ENCODE data around the gene LY6G5C. TPM values are rescaled to one million over a fixed set of nuclear protein-coding genes. Genes with fewer than 3 reads are reported as not detected.

Gene LY6G5C
- total RNA-seq, 1 experiment from 2014 or later = 1.7 TPM

DNA sequence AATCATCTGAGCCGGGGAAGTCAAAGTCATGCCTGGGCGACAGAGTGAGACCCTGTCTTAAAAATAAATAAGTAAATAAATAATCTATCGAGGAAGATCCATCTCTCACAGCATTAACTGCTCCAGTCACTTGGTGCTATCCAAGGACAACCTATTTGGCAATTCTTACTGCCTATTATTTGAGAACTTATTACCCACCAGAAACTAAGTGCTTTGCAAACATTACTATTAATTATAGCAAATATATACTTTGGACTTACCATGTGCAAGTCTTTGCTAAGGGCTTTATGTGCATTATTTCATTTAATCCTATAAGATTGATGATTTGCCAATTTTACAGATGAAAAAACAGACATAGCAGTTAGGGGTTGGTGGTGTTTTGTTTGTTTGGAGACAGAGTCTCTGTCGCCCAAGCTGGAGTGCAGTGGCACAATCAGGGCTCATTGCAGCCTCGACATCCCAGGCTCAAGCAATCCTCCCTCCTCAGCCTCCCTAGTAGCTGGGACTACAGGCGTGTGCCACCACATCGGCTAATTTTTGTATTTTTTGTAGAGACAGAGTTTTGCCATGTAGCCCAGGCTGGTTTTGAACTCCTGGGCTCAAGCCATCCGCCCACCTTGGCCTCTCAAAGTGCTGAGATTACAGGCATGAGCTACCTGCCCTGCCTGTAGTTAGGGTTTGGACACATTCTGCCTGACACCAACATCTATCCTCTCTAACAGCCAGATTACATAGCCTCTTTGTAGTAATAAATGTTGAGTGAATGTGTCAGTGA, 26.1 kb downstream of the LY6G5C start:
- H3K9me3 ChIP-seq (ENCODE audit: control insufficient read depth in 1 of 2, insufficient read depth in 1 of 2, low read depth in 1 of 2, low read length in 2 of 2) = no peaks in the 10 kb centered on the region
- POLR2A ChIA-PET = interaction anchor here (0.7 to 3.1 kb wide), 2 partner anchors 10 to 177 kb away, joined by 5 to 16 read pairs; partner anchors contain the start of genes CSNK2B and GPANK1
- intact Hi-C loops (cut with micrococcal nuclease) = no loop called here
- peaks cover 0 to under 1% of the 10 kb centered on the region in 2 experiments; a peak in 2 of 4 replicates for H3K36me3 ChIP-seq (ENCODE audit: control insufficient read depth in 1 of 2, insufficient read depth in 2 of 2, low read length in 2 of 2)
- TF ChIP-seq ZFX (IDR thresholded peaks at IDR 0.05) (no peak), EGR1 (IDR thresholded peaks at IDR 0.05; ENCODE audit: low read depth) (no peak), CBX3 (IDR thresholded peaks at IDR 0.05; ENCODE audit: low read depth) (no peak), EZH2phosphoT487 (IDR thresholded peaks at IDR 0.05; ENCODE audit: borderline replicate concordance) (no peak), FOSL1 (IDR thresholded peaks at IDR 0.05; ENCODE audit: low read depth) (no peak), YY1 (IDR thresholded peaks at IDR 0.05; ENCODE audit: extremely low read depth, insufficient replicate concordance, low read depth, low read length) (no peak), SP1 (IDR thresholded peaks at IDR 0.05; ENCODE audit: low read depth) (no peak), RAD21 (IDR thresholded peaks at IDR 0.05; ENCODE audit: low read depth) (no peak), CEBPB (IDR thresholded peaks at IDR 0.05; ENCODE audit: low read depth) (no peak)
- TF ChIP-seq, protein P1, sequence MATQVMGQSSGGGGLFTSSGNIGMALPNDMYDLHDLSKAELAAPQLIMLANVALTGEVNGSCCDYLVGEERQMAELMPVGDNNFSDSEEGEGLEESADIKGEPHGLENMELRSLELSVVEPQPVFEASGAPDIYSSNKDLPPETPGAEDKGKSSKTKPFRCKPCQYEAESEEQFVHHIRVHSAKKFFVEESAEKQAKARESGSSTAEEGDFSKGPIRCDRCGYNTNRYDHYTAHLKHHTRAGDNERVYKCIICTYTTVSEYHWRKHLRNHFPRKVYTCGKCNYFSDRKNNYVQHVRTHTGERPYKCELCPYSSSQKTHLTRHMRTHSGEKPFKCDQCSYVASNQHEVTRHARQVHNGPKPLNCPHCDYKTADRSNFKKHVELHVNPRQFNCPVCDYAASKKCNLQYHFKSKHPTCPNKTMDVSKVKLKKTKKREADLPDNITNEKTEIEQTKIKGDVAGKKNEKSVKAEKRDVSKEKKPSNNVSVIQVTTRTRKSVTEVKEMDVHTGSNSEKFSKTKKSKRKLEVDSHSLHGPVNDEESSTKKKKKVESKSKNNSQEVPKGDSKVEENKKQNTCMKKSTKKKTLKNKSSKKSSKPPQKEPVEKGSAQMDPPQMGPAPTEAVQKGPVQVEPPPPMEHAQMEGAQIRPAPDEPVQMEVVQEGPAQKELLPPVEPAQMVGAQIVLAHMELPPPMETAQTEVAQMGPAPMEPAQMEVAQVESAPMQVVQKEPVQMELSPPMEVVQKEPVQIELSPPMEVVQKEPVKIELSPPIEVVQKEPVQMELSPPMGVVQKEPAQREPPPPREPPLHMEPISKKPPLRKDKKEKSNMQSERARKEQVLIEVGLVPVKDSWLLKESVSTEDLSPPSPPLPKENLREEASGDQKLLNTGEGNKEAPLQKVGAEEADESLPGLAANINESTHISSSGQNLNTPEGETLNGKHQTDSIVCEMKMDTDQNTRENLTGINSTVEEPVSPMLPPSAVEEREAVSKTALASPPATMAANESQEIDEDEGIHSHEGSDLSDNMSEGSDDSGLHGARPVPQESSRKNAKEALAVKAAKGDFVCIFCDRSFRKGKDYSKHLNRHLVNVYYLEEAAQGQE (IDR thresholded peaks at IDR 0.05; ENCODE audit: low read depth) = no peak
- TF ChIP-seq, protein P2, sequence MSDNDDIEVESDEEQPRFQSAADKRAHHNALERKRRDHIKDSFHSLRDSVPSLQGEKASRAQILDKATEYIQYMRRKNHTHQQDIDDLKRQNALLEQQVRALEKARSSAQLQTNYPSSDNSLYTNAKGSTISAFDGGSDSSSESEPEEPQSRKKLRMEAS (IDR thresholded peaks at IDR 0.05) = no peak
- peaks cover 12 to 31% of the 10 kb centered on the region in 2 experiments for H3K4me1 ChIP-seq (ENCODE audit: control insufficient read depth in 1 of 2, insufficient read depth in 2 of 2, low read length in 2 of 2)
- H3K27me3 ChIP-seq (ENCODE audit: insufficient read depth, low read length) = no peaks in the 10 kb centered on the region
- H3K79me2 ChIP-seq (ENCODE audit: insufficient read depth, low read length) = peaks cover 46% of the 10 kb centered on the region
- H3K9me2 ChIP-seq (ENCODE audit: insufficient read depth) = no peaks in the 10 kb centered on the region
- H3K27ac ChIP-seq (ENCODE audit: low read depth, low read length) = no peak overlapping the region
- BruUV-seq (replicated peaks) = no TSS peak
- H4K20me1 ChIP-seq (ENCODE audit: insufficient read depth) = no peaks in the 10 kb centered on the region
- no peak overlapping the region for H3K4me2 ChIP-seq (ENCODE audit: low read length)
- RAD21 ChIA-PET (ENCODE audit: low non-redundant PET in 1 of 2, low total read pairs in 2 of 2, uncharacterized antibody in 2 of 2, unreplicated experiment in 2 of 2) = no interaction called here
- CTCF ChIA-PET = interaction anchor here (1.0 kb wide), 1 partner anchor 136 kb away, joined by 3 read pairs; no protein-coding TSS in a partner anchor
- H2AFZ ChIP-seq (ENCODE audit: low read depth, low read length, poor library complexity, severe bottlenecking) = no peak overlapping the region
- H3K9ac ChIP-seq (ENCODE audit: low read length) = no peak overlapping the region
- no peak overlapping the region for H3K4me3 ChIP-seq (replicated peaks in 1 of 2; ENCODE audit: low read depth in 1 of 2, low read length in 2 of 2)
- ATAC-seq (no peak), DNase-seq (ENCODE audit: low read depth, low spot score) (no peak)
